Activated CD4-positive, alpha-beta T cell treated with anti-CD3 and anti-CD28 coated beads, Interleukin-2, Interleukin-4, amounts not matched to agents 100 ng/mL and 50 ng/mL, durations not matched to agents 16 hours and 8 hours (primary cell): ENCODE data around the gene ACP5.

ENCODE experiments used
- DNase-seq: peaks from one replicate; pipeline ENCODE4 v3.0.0-alpha.2; 2020; ENCODE audit warnings: low spot score

ACP5 gene

GRCh38 chr19:11547929-11548700 lies 29.3 kb downstream of the ACP5 start:
- DNase-seq = no peak

GRCh38 chr19:11541238-11541637 lies 36.2 kb downstream of the ACP5 start:
- no peak for DNase-seq

DNA sequence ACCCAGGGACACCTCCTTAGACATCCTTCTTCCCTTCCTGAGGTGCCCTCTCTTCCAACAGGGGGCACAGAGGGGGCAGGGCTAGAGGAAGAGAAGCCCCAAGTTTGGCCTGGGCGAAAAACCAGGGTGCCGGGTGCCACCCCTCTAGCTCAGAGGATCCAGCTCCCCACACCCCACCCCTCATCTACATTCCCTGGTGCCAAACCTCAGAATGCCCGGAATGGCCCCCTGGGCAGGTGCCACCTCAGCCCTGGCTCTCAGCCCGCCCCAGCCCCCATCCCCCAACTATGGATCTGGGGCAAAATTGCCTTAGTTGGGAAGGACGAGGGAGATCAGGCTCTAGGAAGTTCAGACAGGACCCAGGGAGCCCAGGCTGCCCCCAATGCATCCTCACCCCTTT lies 36.8 kb downstream of the ACP5 start:
- DNase-seq = no peak

GRCh38 chr19:11539495-11540365 lies 37.7 kb downstream of the ACP5 start:
- no peak for DNase-seq

DNA sequence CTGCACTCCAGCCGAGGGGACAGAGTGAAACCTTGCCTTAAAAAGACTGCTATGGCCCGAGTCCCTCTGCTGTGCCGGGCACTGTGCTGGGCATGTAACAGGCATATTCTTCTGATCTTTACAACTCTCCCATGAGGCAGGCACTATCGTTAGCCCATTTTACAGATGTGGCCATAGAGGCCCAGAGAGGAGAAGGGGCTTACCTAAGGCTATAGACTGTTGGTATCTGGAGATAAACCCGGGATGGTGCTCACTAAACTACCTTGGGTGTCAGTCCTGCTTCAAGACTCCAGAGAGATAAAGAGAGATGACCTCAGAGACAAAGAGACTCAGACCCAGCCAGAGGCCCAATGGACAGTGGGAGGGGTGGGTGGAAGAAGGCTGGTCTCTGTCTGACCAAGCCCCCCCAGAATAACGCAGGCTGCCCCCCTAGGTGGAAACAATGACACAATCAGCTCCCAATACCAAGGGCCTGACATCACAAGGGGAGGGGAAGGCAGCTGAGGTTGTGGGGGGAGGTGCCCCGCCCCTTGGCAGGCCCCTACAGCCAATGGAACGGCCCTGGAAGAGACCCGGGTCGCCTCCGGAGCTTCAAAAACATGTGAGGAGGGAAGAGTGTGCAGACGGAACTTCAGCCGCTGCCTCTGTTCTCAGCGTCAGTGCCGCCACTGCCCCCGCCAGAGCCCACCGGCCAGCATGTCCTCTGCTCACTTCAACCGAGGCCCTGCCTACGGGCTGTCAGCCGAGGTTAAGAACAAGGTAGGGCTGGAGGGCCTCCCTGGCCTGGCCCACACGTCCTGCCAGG lies 39.0 kb downstream of the ACP5 start, which contains the start of gene CNN1:
CNN1 (plus strand) TSS at position 620 of the 805 bp plus-strand sequence; CDS start at position 697, 77 bp downstream.
- DNase-seq = no peak

DNA sequence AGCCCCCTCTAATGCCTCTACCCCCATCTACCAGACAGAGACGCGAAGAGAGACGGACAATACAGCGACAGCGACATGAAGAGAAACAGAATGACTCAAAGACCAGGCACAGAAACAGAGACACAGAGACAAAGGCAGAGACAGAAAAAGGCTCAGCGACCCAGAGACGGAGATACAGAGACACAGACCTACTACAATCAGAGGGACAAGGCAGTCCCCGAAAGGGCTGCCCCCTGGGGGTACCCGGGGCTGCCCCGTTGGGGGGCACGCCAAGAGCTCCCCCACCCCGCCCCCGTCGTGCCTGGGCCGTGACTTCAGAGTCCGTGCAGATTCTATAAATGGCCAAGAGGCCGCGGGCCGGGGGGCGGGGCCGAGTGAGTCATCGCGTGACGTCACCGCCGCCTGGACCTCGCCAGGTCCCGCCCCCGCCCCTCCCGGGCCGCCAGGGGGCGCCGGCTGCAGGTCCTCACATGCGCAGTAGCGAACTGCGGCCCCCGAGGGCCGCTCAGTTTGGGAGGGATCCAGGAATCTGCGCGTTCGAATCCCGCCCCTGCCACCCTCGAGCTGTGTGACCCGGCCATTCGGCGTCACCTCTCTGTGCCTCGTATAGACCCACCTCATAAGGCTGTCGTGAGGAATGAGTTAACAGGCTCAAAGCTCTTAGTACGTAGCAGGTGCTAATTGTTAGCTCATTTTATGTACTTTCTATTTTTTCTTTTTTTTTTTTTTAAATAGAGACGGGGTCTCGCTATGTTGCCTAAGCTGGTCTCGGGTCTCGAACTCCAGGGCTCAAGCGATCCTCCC lies 41.5 kb downstream of the ACP5 start:
- DNase-seq = peak; percentile 88

GRCh38 chr19:11534948-11535347 lies 42.5 kb downstream of the ACP5 start:
- no peak for DNase-seq

DNA sequence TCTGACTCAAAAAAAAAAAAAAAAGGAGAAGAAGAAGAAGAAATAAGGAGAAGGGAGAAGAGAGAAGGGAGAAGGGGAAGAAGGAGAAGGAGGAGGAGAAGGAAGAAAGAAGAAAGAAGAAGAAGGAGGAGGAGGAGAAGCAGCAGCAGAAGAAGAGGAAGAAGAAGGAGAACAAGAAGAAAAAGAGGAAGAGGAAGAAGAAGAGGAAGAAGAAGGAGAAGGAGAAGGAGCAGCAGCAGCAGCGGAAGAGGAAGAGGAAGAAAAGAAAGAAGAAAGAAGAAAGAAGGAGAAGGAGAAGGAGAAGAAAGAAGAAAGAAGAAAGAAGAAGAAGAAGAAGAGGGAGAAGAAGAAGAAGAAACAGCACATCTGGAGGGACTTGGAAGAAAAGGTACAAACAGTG lies 42.9 kb downstream of the ACP5 start:
- DNase-seq = no peak

GRCh38 chr19:11530432-11530831 lies 47.0 kb downstream of the ACP5 start:
- DNase-seq = peak; percentile 51

GRCh38 chr19:11528551-11529341 lies 48.7 kb downstream of the ACP5 start, which contains the start of gene ECSIT:
Gene ECSIT, minus strand, starts transcription at chr19:11529134. Its CDS starts 9,964 bp downstream, at chr19:11519170.
- peak; percentile 97 for DNase-seq
